ENCODE measurements around the gene MB.

DNA sequence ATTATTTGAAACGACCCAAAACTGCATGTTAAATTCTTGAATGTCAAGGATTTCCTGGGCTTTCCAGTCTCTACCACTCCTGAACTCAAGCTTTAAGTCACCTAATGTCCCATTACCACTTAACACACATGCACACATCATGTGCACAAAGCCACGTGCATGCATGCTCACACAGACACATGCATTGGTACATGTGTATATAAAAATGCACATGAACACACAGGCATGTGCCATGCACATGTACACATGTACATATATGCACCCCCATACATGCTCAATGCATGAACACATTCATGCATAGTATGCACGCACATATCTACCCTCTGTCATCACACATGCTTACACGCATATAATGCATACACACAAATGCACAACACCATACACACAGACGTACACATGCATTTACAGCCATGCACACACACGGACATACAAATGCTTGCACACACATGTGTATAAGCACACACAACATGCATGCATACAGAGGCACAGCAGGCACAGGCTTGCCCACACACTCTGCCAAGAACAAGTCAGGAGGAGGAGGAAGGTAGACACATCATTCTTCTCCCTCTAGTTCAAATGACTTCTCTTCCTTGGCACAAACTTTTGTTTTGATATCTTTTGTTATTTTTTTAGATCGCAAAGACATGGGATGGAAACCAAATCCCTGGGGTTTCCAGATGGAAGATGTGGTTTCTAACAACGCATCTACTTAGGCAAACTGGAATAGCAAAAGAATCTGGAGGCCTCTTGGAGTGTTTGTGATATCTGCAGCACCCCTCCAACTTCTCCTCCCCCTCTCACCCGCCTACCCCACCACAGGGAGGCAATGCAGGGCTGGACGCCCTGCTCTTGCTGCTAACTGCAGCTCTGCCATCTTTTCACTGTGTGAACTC, 51.9 kb downstream of the MB start:
- TF ChIP-seq, protein P1, sequence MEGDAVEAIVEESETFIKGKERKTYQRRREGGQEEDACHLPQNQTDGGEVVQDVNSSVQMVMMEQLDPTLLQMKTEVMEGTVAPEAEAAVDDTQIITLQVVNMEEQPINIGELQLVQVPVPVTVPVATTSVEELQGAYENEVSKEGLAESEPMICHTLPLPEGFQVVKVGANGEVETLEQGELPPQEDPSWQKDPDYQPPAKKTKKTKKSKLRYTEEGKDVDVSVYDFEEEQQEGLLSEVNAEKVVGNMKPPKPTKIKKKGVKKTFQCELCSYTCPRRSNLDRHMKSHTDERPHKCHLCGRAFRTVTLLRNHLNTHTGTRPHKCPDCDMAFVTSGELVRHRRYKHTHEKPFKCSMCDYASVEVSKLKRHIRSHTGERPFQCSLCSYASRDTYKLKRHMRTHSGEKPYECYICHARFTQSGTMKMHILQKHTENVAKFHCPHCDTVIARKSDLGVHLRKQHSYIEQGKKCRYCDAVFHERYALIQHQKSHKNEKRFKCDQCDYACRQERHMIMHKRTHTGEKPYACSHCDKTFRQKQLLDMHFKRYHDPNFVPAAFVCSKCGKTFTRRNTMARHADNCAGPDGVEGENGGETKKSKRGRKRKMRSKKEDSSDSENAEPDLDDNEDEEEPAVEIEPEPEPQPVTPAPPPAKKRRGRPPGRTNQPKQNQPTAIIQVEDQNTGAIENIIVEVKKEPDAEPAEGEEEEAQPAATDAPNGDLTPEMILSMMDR (IDR thresholded peaks at IDR 0.05 in 2 of 3, conservative IDR thresholded peaks at IDR 0.05 in 1 of 3; ENCODE audit: borderline replicate concordance in 1 of 3, insufficient read depth in 1 of 3, low read depth in 2 of 3, low read length in 2 of 3) = no peak
- TF ChIP-seq TCF7L2 (IDR thresholded peaks at IDR 0.05; ENCODE audit: borderline replicate concordance, extremely low read depth, insufficient read depth, insufficient read length) (no peak), POLR2A (IDR thresholded peaks at IDR 0.05; ENCODE audit: borderline replicate concordance, extremely low read depth, insufficient read depth, insufficient read length) (no peak), RAD21 (IDR thresholded peaks at IDR 0.05; ENCODE audit: low read depth) (no peak), CEBPB (IDR thresholded peaks at IDR 0.05; ENCODE audit: low read depth) (no peak), SP1 (IDR thresholded peaks at IDR 0.05; ENCODE audit: low read depth) (no peak), EZH2 (IDR thresholded peaks at IDR 0.05) (no peak)
- TF ChIP-seq, protein P2, sequence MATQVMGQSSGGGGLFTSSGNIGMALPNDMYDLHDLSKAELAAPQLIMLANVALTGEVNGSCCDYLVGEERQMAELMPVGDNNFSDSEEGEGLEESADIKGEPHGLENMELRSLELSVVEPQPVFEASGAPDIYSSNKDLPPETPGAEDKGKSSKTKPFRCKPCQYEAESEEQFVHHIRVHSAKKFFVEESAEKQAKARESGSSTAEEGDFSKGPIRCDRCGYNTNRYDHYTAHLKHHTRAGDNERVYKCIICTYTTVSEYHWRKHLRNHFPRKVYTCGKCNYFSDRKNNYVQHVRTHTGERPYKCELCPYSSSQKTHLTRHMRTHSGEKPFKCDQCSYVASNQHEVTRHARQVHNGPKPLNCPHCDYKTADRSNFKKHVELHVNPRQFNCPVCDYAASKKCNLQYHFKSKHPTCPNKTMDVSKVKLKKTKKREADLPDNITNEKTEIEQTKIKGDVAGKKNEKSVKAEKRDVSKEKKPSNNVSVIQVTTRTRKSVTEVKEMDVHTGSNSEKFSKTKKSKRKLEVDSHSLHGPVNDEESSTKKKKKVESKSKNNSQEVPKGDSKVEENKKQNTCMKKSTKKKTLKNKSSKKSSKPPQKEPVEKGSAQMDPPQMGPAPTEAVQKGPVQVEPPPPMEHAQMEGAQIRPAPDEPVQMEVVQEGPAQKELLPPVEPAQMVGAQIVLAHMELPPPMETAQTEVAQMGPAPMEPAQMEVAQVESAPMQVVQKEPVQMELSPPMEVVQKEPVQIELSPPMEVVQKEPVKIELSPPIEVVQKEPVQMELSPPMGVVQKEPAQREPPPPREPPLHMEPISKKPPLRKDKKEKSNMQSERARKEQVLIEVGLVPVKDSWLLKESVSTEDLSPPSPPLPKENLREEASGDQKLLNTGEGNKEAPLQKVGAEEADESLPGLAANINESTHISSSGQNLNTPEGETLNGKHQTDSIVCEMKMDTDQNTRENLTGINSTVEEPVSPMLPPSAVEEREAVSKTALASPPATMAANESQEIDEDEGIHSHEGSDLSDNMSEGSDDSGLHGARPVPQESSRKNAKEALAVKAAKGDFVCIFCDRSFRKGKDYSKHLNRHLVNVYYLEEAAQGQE (IDR thresholded peaks at IDR 0.05; ENCODE audit: low read depth) = no peak
